Fibroblast of lung (primary cell): ENCODE measurements around the gene SDC4. TPM values are rescaled to one million over a fixed set of nuclear protein-coding genes. Genes with fewer than 3 reads are reported as not detected.
A peak's percentile ranks its signal among the peaks of the same experiment; 100 is the strongest.

Experiments used
- DNase-seq, 2 donors: peaks; one replicate each; pipeline versions ENCODE4 v3.0.0 to v3.0.0-alpha.2; 2010; ENCODE audit warnings: low read depth in 2 of 2
- H2AFZ ChIP-seq: 2 replicates; pipeline ENCODE4 v1.5.1; 2012; ENCODE audit warnings: low read length, control low read depth, inconsistent platforms
- H3K27ac ChIP-seq: 2 replicates; pipeline ENCODE4 v1.5.1; 2011; ENCODE audit warnings: low read length, control low read depth; ENCODE audit not compliant: insufficient read depth
- H3K27me3 ChIP-seq: 2 replicates; pipeline ENCODE4 v1.5.1; 2011; ENCODE audit warnings: mild to moderate bottlenecking, low read length; ENCODE audit not compliant: control insufficient read depth, insufficient read depth
- H3K36me3 ChIP-seq: 2 replicates; pipeline ENCODE4 v1.5.1; 2011; ENCODE audit warnings: low read length; ENCODE audit not compliant: control insufficient read depth, insufficient read depth
- H3K4me1 ChIP-seq: 2 replicates; pipeline ENCODE4 v1.5.1; 2011; ENCODE audit warnings: low read length; ENCODE audit not compliant: control insufficient read depth, insufficient read depth; ENCODE audit errors: extremely low read depth
- H3K4me2 ChIP-seq: 2 replicates; pipeline ENCODE4 v1.5.1; 2011; ENCODE audit warnings: low read length, control low read depth; ENCODE audit not compliant: insufficient read depth; ENCODE audit errors: extremely low read depth
- H3K4me3 ChIP-seq, 4 experiments: fragments of 200-600 bp in 1 of 4; sonication (generic) in 1 of 4; replicated peaks in 1 of 4; 2 replicates each; pipeline ENCODE4 v1.5.1; 2011 to 2016; ENCODE audit warnings: low read length in 4 of 4, low read depth in 3 of 4, mild to moderate bottlenecking in 3 of 4, control low read depth in 2 of 4, inconsistent platforms in 1 of 4, mixed read lengths in 1 of 4; ENCODE audit not compliant: insufficient read depth in 1 of 4; ENCODE audit errors: control extremely low read depth in 1 of 4
- H3K79me2 ChIP-seq: 2 replicates; pipeline ENCODE4 v1.5.1; 2012; ENCODE audit warnings: mild to moderate bottlenecking, low read length, inconsistent platforms; ENCODE audit not compliant: control insufficient read depth, insufficient read depth
- H3K9ac ChIP-seq: 2 replicates; pipeline ENCODE4 v1.5.1; 2011; ENCODE audit warnings: mild to moderate bottlenecking, low read length, control low read depth; ENCODE audit not compliant: insufficient read depth
- H3K9me3 ChIP-seq: 2 replicates; pipeline ENCODE4 v1.5.1; 2012; ENCODE audit warnings: low read depth, low read length; ENCODE audit not compliant: control insufficient read depth, insufficient read depth
- H4K20me1 ChIP-seq: 2 replicates; pipeline ENCODE4 v1.5.1; 2011; ENCODE audit warnings: low read length; ENCODE audit not compliant: control insufficient read depth, insufficient read depth; ENCODE audit errors: extremely low read depth
- EZH2 ChIP-seq: IDR thresholded peaks from 2 replicates; pipeline ENCODE4 v1.5.1; 2012; ENCODE audit warnings: low read length, control low read depth, mild to moderate bottlenecking; ENCODE audit errors: missing control alignments
- polyA minus RNA-seq: library from RNA; depleted of rRNA, polyadenylated mRNA; stranded (reverse); fragments of >200 nt; gene quantifications from 2 replicates; pipeline ENCODE4 v1.2.3, GENCODE V29; 2011; ENCODE audit warnings: low replicate concordance
- polyA plus RNA-seq, 2 donors: library from polyadenylated mRNA; depleted of rRNA in 1 of 2; stranded (reverse) in 1 of 2; unstranded in 1 of 2; fragments of >200 nt; gene quantifications; 2 replicates each; pipeline ENCODE4 v1.2.1, GENCODE V29; 2011 to 2012; ENCODE audit warnings: missing spikeins in 1 of 2
- total RNA-seq: library from RNA; depleted of rRNA; stranded (reverse); fragments of >200 nt; gene quantifications from 2 replicates; pipeline ENCODE4 v1.2.1, GENCODE V29; 2014
- TF ChIP-seq, protein P1 (sequence below), 2 donors: IDR thresholded peaks in 1 of 2; conservative IDR thresholded peaks in 1 of 2; 1 replicate in 1 of 2; 2 replicates in 1 of 2; pipeline ENCODE4 v1.5.1; 2011 to 2012; ENCODE audit warnings: low read length in 2 of 2, control low read depth in 1 of 2, inconsistent platforms in 1 of 2, low read depth in 1 of 2, mild to moderate bottlenecking in 1 of 2

SDC4 gene, protein sequence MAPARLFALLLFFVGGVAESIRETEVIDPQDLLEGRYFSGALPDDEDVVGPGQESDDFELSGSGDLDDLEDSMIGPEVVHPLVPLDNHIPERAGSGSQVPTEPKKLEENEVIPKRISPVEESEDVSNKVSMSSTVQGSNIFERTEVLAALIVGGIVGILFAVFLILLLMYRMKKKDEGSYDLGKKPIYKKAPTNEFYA
- 142 and 175 TPM in 2 replicates for total RNA-seq
- 226 and 312 TPM in 2 replicates for polyA plus RNA-seq
- 220 and 326 TPM in 2 replicates for polyA plus RNA-seq (2012)
- 291 and 339 TPM in 2 replicates for polyA minus RNA-seq

DNA sequence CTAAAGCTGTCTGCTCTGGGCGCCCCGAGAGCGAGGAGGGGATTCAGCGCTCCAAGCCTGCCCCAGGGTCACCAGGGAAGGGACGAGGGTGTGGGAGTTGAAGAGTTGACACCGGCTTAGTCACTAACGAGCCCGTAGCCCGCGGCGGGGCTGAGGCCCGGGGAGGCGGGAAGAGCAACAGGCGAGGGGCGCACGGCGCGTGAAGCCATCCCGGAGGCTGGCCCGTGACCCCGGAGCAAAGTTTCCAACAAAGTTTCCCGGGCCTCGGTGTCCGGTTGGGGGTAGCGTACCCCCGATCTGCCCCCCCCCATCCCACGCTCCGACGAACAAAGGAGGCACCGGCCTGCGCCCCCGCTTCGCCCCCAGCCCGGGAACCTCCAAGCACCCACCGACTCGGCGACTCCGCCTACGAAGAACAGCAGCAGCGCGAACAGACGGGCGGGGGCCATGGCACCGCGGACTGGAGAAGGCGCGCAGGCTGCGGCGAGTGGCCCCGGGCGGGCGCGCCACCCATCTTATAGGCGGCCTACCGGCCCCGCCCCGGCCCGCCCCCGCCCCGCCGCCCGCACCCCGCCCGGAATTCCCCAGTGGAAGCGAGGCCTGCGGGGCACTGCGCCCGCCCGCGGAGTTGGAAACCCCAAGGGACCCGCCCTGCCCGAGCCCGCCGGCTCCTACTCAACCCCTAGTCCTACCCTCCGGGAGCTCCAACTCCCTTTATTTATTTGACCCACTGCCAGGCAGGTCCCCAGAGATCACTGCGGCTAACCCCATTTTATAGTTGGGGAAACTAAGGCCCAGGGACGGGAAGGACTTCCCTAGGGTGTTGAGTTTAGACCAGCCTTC is at the start of gene SDC4:
Gene SDC4 (minus strand): TSS at position 489 of the 843 bp plus-strand sequence. CDS start 40 bp downstream, at position 449.
- H3K4me2 ChIP-seq = peak within 1 kb of the TSS; percentile 95
- H3K4me3 ChIP-seq = peak within 1 kb of the TSS; percentile 96 to 100 (median 98)
- TF ChIP-seq EZH2 = no peak
- TF ChIP-seq, protein P1, sequence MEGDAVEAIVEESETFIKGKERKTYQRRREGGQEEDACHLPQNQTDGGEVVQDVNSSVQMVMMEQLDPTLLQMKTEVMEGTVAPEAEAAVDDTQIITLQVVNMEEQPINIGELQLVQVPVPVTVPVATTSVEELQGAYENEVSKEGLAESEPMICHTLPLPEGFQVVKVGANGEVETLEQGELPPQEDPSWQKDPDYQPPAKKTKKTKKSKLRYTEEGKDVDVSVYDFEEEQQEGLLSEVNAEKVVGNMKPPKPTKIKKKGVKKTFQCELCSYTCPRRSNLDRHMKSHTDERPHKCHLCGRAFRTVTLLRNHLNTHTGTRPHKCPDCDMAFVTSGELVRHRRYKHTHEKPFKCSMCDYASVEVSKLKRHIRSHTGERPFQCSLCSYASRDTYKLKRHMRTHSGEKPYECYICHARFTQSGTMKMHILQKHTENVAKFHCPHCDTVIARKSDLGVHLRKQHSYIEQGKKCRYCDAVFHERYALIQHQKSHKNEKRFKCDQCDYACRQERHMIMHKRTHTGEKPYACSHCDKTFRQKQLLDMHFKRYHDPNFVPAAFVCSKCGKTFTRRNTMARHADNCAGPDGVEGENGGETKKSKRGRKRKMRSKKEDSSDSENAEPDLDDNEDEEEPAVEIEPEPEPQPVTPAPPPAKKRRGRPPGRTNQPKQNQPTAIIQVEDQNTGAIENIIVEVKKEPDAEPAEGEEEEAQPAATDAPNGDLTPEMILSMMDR (conservative IDR thresholded peaks at IDR 0.05 in 1 of 2, IDR thresholded peaks at IDR 0.05 in 1 of 2; ENCODE audit: low read depth in 1 of 2, low read length in 2 of 2) = no peak
- no peaks in the 10 kb centered on the region for H3K27me3 ChIP-seq
- peaks cover 2% of the 10 kb centered on the region for H3K36me3 ChIP-seq
- no peaks in the 10 kb centered on the region for H3K9me3 ChIP-seq
- peak within 1 kb of the TSS; percentile 88 for H3K9ac ChIP-seq
- peaks cover 50% of the 10 kb centered on the region for H3K79me2 ChIP-seq
- H2AFZ ChIP-seq = no peak within 1 kb of the TSS
- DNase-seq = peak; percentile 62
- H3K4me1 ChIP-seq = peaks cover 14% of the 10 kb centered on the region
- H3K27ac ChIP-seq = peak within 1 kb of the TSS; percentile 83
- H4K20me1 ChIP-seq = no peaks in the 10 kb centered on the region

DNA sequence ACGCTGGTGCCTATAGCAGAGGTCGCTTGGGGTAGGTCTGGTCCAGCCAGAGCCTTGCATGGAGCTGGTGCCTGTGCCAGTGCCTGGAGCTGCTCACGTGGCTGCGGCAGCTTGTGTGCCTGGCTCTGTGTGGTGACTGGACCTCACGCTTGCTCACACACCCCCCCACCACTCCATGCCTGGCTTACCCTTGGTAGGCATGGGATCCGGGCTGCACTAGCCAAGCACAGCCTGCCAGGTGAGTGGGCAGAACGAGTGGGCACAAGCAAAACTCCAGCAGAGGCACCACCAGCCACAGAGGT is 46.8 kb upstream of the SDC4 start:
- H3K9me3 ChIP-seq = no peaks in the 10 kb centered on the region
- DNase-seq = no peak
- no peak overlapping the region for H3K4me2 ChIP-seq
- H3K9ac ChIP-seq = no peak overlapping the region
- no peak overlapping the region for H2AFZ ChIP-seq
- H4K20me1 ChIP-seq = no peaks in the 10 kb centered on the region
- no peak overlapping the region for H3K4me3 ChIP-seq
- TF ChIP-seq, protein P1 (conservative IDR thresholded peaks at IDR 0.05 in 1 of 2, IDR thresholded peaks at IDR 0.05 in 1 of 2; ENCODE audit: low read depth in 1 of 2, low read length in 2 of 2) = no peak
- no peak for TF ChIP-seq EZH2
- no peaks in the 10 kb centered on the region for H3K4me1 ChIP-seq
- no peaks in the 10 kb centered on the region for H3K27me3 ChIP-seq
- H3K79me2 ChIP-seq = no peaks in the 10 kb centered on the region
- no peak overlapping the region for H3K27ac ChIP-seq
- no peaks in the 10 kb centered on the region for H3K36me3 ChIP-seq
